AG08396 (cell line): ENCODE measurements around the gene DLGAP3.
"Not testable (repeated sequence)": the region's sequence is repeated elsewhere in the genome, so short reads cannot be mapped to it uniquely, and the experiment has no call there.

Experiments
- DNase-seq: peaks from one replicate; pipeline ENCODE4 v3.0.0; 2012; ENCODE audit warnings: low spot score, mixed read lengths

DLGAP3 gene

DNA sequence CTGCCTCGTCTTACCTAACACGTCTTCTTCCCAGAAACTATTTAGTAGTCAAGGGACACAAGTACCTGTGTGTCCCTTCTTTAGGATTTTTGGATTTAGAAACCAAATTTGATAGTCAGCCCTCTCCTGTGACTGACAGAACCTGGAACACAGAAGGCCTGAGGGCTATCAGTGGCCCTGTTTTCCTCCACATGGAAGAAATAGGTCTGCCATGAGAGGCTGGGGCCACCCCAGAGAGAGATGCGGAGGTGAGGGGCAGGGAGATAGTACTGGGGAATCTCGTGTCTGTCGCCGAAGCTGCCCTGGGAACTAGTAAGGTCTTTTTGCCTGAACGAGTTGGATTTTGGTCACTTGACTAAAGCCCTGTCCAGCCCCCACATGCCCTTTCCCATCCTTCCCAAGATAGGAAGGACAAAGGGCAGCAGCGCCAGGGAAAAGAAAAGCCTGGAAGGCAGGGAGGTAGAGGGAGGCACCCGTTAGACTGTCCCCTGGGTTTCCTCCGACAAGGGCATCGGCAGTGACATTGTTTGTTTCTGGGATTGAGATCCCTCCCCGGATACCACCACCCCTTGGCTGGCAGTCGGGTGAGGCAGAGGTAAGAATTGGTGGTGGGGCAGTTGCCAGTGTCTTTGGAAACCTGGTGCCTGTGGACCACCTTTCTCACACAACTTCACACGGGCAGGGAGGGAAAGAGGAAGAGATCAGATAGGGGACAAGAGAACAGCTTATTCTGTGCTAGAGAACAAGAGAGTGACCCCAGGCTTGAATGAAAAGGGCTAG lies 89.7 kb downstream of the DLGAP3 start:
- no peak for DNase-seq

DNA sequence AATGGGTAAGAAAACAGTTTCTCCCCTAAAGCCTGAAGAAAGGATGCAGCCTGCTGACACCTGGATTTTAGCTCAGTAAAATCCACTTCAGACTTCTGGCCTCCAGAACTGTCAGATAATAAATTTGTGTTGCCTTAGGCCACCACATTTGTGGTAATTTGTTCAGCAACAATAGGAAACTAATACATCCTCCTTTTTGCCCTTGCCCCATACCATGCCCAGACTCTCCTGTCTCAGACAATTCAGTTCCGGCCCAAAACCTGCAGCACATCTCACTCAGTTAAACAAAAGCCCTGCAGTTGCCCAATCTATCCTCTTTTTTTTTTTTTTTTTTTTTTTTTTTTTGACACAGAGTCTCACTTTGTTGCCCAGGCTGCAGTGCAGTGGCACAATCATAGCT lies 95.7 kb downstream of the DLGAP3 start:
- no peak for DNase-seq

- no peak for DNase-seq
These were observed 97.7 kb downstream of the DLGAP3 start for GRCh38 chr1:34831721-34832246.

GRCh38 chr1:34829250-34829649 lies 100.2 kb downstream of the DLGAP3 start:
- DNase-seq: no peak

- DNase-seq: no peak
These were observed 100.8 kb downstream of the DLGAP3 start for GRCh38 chr1:34828611-34829010.

DNA sequence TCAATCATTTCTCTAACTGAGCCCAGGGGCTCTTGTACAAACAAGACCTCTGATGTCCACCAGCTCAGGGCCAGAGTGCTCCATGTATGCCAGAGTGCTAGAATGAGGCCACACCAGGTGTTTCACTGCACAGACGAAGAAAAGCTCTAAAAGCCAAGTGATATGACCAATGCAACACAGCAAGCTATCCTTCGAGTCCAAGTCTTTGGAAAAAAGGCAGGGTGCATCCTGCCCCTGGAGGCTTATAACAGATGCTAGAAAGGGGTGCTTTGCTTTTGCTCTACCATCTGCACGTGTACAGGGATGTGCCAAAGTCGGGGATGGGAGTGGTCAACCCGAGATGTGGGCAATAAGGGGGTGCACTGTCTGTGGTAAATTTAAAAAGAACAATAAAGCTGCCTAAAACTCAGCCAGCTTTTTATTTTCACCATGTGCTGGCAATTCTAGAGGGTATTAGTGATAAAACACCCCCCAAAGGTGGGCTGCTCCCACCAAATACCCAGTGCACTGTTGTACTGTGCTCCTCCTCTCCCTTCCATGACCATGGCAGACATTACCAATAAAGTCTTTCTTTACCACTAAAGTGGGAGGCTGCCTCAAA lies 102.0 kb downstream of the DLGAP3 start:
- no peak for DNase-seq

GRCh38 chr1:34825455-34826091 lies 103.9 kb downstream of the DLGAP3 start:
- no peak for DNase-seq

DNA sequence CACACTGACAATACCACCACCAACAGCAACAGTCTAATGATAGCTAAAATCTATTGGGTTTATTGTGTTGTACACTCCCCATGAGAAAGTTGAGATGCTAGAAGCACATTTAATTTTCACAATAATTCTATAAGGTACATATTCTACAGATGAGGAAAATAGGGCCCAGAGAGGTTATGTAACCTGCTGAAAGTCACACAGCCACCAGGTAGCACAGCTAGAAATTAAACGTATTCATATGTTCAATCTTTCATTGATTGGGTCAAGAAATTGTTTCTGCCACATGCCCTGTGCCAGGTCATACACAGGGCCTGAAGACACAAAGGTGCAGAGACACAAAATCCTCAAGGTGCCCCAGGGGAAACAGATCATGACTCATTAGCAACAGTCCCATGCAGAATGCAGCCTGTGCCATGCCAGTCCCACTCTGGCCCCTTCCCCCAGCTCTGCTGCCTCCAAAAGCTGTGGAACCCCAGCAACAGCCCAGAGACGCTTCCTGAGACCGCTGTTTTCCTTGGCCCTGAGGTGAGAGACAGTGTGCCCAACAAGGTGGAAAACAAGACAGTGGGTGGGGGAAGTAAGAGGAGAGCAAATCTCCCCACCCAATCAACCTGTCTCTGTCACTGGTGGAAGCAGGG lies 104.5 kb downstream of the DLGAP3 start:
- no peak for DNase-seq

DNA sequence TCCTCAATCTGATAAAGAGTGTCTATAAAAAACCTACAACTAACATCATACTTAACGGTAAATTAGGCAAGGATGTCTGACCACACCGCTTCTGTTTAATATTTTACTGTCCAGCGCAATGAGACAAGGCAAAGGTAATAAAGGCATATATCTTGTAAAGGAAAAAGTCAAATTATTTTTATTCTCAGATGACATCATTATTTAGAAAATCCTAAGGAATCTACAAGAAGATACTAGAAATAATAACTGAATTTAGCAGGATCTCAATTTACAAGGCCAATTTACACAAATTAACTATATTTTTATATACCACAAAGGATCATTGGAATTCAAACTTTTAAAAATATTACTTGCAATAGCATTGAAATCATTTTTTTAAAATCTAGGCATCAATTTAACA lies 107.2 kb downstream of the DLGAP3 start:
- DNase-seq: no peak

DNA sequence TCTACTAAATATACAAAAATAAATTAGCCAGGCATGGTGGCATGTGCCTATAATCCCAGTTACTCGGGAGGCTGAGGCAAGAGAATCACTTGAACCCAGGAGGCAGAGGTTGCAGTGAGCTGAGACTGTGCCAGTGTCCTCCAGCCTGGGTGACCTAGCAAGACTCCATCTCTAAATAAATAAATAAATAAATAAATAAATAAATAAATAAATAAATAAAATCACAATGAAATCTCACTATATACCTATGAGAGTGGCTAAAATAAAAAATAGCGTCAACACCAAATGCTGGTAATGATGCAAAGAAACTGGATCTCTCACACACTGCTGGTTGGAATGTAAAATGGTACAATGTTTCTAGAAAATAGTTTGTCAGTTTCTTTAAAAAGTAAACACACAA lies 110.6 kb downstream of the DLGAP3 start:
- not testable (repeated sequence) for DNase-seq

- DNase-seq: no peak
These were observed 112.7 kb downstream of the DLGAP3 start for GRCh38 chr1:34816778-34817177.

DNA sequence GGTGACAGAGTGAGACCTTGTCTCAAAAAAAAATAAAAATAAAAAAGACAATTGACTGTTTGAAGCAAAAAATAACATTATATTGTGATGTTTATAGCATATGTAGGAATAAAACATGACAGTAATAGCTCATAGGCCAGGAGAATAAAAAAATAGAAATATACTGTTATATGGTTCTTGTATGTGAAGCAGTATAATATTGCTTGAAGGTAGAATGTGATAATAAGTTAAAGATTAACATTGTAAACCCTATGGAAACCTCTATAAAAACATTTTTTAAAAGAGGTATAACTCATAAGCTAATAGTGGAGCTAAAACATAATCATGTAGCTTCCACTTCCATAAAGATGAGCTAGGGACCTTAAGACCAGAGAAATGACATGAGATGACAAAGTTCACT lies 113.1 kb downstream of the DLGAP3 start:
- no peak for DNase-seq
